GM18511 (cell line): ENCODE data around the gene FAM131A.

Experiments used
- ATAC-seq: cut with Tn5 transposase; IDR thresholded peaks from one replicate; pipeline ENCODE4 v1.9.1; 2021; ENCODE audit warnings: mild to moderate bottlenecking, moderate library complexity; ENCODE audit not compliant: unreplicated experiment

FAM131A gene

DNA sequence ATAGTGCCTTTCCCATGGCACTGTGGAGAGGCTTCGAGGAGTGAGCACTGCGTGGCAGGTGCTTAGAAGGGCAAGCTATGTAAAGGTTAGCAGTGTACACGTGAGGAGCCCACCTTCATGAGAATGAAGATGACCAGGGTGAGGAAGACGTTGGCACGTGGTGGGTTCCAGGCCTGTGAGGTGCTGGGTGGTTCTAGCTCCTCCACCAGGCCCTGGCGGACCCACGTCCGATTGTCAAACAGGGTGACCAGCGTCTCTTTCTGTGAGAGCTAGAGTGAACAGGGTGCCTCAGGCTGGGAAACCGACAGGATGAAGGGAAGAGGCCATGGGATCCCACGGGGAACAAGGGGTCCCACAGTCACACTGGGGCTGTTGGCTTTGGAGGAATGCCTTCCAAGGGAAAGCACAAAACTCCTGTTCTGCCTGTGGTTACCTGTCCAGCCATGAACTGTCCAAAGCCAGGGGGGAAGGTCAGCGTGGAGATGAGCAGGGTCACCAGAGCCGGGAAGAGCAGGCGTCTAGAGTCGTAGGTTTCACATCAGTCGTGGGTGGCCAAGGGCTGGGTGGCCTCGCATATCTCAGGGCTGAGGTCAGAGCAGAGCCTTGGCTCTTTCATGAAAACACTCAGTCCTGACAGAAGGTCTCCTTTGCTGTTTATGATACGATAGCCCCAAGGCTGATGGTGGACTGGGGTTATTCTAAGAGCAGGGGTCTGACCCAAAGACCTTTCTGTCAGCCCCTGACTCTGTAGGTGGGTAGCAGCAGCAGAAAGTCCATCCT is 18.1 kb downstream of the FAM131A start:
- no peak for ATAC-seq

- ATAC-seq, result no peak
These were observed 20.1 kb downstream of the FAM131A start for GRCh38 chr3:184357248-184358123.

GRCh38 chr3:184358124-184358767 is 20.8 kb downstream of the FAM131A start:
- ATAC-seq, result no peak

DNA sequence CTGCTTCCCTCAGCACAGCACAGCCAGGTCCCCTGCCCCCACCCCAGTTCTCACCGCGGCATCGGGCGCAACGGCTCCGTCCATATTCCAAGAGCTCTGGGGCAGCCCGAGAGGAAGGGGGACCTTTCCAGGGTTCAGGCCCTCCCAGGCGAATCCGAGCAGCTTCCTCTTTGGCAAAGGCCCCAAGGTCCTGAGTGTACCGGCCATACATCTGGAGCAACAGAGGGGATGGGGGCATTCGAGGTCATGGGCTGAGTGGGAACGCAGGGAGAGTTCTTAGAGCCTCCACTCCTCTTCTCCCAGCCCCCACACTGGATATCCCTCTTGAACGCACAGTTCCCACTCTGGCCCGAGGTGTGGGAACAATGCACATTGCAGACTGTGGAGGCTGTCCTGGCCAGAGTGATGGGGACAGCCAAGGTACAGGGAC is 21.5 kb downstream of the FAM131A start:
- no peak for ATAC-seq

GRCh38 chr3:184359610-184360009 is 22.2 kb downstream of the FAM131A start:
- ATAC-seq, result no peak

- no peak for ATAC-seq
These were observed 22.9 kb downstream of the FAM131A start for GRCh38 chr3:184360070-184360928.

DNA sequence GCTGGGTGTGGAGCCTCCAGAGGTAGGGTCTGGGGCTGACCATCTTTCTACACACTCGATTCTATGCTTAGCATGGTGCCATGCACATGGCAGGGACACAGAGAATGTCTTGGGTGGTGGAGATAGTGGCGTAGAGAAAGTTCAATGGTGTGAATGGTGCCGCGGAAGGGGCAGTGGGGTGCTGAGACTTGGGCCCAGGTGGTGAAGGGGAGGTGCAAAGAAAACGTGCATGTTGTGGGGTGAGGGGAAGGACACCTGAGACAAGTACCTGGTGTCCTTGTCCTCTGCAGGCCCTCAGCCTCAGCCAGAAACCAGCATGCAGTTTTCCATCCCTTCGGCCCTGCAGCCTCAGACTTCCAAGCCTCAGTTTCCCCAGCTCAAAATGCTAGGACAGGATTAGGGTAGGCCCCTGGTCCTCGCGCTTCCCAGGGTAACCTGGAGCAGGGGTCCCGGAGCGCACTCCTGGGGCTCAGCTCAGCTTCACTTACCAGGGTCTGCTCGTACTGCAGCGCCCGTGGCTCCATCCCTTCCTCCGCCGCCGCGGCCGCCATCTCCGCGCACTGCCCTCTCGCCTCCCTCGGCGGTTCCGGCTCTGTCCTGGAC is 23.6 kb downstream of the FAM131A start:
- peak; percentile 4 for ATAC-seq

DNA sequence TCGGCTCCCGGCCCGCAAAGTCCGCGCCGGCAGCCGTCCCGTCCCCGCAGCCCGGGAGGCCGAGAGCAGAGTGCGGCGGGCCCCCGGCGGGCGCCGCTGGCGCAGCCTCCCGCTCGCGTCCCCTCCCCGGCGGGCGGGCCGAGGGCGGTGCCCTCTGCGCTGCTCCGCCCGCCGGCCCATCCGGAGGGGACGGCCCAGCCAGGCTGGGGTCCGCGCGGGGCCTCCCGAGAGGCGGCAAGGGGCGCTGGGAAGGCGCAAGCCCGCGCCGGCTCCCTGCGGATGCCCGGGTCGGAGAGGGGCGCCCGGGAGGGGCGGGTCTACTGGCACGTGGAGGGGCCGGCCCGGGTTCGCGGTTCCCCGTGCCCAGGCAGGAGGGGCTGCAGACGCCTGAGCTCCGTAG is 24.1 kb downstream of the FAM131A start, which contains the start of the genes CLCN2 and POLR2H:
TSS of gene CLCN2 (minus strand) at position 74 of the 400 bp plus-strand sequence. CDS start 126 bp downstream, outside the sequence.
TSS of gene POLR2H (plus strand) at position 179 of the 400 bp plus-strand sequence. CDS start 1,783 bp downstream, outside the sequence.
- peak; percentile 47 for ATAC-seq

- peak; percentile 11 for ATAC-seq
These were observed 24.7 kb downstream of the FAM131A start for GRCh38 chr3:184361932-184362667.

GRCh38 chr3:184362668-184363546 is 25.5 kb downstream of the FAM131A start:
- peak; percentile 84 for ATAC-seq

GRCh38 chr3:184366619-184367289 is 29.4 kb downstream of the FAM131A start:
- ATAC-seq, result no peak

DNA sequence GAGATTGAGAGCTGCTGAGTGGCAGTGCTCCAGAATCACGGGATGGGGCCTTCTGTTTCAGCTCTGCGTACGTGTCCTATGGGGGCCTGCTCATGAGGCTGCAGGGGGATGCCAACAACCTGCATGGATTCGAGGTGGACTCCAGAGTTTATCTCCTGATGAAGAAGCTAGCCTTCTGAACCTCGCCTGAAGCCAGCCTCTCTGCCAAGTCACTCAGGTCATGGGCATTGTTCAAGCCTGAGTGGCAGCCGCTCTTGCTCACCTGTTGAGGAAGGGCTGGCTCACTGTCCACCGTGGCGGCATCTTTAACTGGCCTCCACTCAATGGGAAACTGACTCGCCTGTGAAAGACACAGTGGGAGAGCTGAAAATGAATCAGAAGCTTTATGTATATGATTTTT is 30.7 kb downstream of the FAM131A start:
- no peak for ATAC-seq

- ATAC-seq, result no peak
These were observed 31.3 kb downstream of the FAM131A start for GRCh38 chr3:184368586-184369183.

GRCh38 chr3:184371570-184372018 is 34.2 kb downstream of the FAM131A start:
- ATAC-seq, result peak; percentile 82

GRCh38 chr3:184372296-184372821 is 35.0 kb downstream of the FAM131A start:
- ATAC-seq, result no peak

DNA sequence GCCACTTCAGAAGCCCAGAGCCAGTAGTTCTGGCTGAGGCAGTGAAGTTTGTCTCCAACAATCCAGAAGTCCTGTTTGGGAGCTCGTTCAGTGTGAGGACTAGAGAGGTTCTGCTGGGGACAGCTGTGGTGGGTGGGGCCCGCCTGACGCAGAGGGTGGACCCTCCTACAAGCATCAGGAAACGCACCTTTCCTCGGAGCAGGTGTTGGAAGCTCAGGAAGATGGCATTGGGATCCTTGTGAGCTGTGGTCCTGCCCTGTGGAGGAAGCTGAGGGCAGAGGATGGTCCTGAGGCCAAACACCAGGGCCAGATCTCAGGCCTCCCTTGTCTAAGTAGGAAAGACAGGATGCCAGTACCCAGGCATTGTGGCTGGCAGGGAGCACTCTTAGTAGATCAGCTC is 35.5 kb downstream of the FAM131A start:
- no peak for ATAC-seq

DNA sequence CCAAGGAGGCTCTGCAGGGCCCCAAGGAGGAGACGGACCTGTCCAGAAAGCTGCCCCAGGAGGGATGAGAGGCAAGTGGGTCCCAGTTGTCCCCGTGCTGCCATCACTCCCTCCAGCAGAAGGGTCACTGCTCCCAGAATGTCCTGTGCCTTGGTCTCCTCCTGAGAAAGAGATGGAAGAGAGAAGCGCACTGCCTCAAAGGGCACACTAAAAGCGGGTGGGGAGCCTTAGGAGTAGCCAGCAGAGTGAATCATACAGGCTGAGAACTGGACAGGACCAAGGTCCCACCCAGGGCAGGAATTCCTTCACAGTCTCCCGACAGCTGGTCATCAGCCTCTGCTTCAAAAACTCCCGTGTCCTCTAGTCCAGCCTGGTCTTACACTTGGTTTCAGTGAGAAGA is 36.0 kb downstream of the FAM131A start:
- no peak for ATAC-seq
